ENCODE data around the gene ITPR1.

Gene ITPR1

GRCh38 chr3:4478261-4478660 lies 14.9 kb upstream of the ITPR1 start:
- Histone ChIP-seq H2BK5ac (ENCODE audit: low read depth, low read length, poor library complexity, severe bottlenecking) (no peak overlapping the region), H3K18ac (ENCODE audit: low read depth in 1 of 2, low read length in 2 of 2) (no peak overlapping the region), H3K27ac (ENCODE audit: low read length, poor library complexity, severe bottlenecking) (no peak overlapping the region), H3K79me1 (replicated peaks; ENCODE audit: low read length, poor library complexity, severe bottlenecking) (no peaks in the 10 kb centered on the region), H3K4me2 (ENCODE audit: low read length, poor library complexity, severe bottlenecking) (no peak overlapping the region), H3K4ac (ENCODE audit: low read depth in 1 of 2, low read length in 2 of 2) (no peak overlapping the region), H3K23ac (ENCODE audit: low read length in 2 of 2) (no peak overlapping the region), H2AK5ac (ENCODE audit: low read length, severe bottlenecking) (no peak overlapping the region), H3K4me1 (ENCODE audit: control insufficient read depth, insufficient read depth, low read depth, low read length) (peaks cover 5% of the 10 kb centered on the region), H3K14ac (ENCODE audit: low read length in 2 of 2) (no peak overlapping the region), H2AFZ (ENCODE audit: low read depth, low read length) (no peak overlapping the region), H3K27me3 (ENCODE audit: control insufficient read depth in 1 of 2, insufficient read depth in 1 of 2, low read length in 2 of 2) (peaks cover 12 to 13% of the 10 kb centered on the region in 2 experiments), H3K9ac (ENCODE audit: low read length) (no peak overlapping the region), H3K9me3 (ENCODE audit: control insufficient read depth, low read length) (no peaks in the 10 kb centered on the region), H2BK12ac (ENCODE audit: low read length in 2 of 2) (no peak overlapping the region), H3K36me3 (ENCODE audit: control insufficient read depth in 1 of 2, insufficient read depth in 2 of 2, low read depth in 1 of 2, low read length in 2 of 2) (no peaks in the 10 kb centered on the region), H4K91ac (ENCODE audit: low read length) (no peak overlapping the region), H4K8ac (ENCODE audit: low read length) (no peak overlapping the region), H3K4me3 (ENCODE audit: insufficient read depth in 1 of 2, low read depth in 1 of 2, low read length in 2 of 2) (no peak overlapping the region), H2BK120ac (ENCODE audit: low read depth, low read length) (no peak overlapping the region), H2BK15ac (ENCODE audit: low read depth, poor library complexity, severe bottlenecking) (no peak overlapping the region)
- DNase-seq, result no peak
- WGBS, result 86% methylated on average over 3 of the region's 3 CpGs

GRCh38 chr3:4491855-4492207 lies 1.3 kb upstream of the ITPR1 start:
- Histone ChIP-seq H3K4me2 (ENCODE audit: low read length, poor library complexity, severe bottlenecking) (no peak overlapping the region), H2AFZ (ENCODE audit: low read depth, low read length) (no peak overlapping the region), H2BK5ac (ENCODE audit: low read depth, low read length, poor library complexity, severe bottlenecking) (no peak overlapping the region), H3K4me1 (ENCODE audit: control insufficient read depth, insufficient read depth, low read depth, low read length) (peaks cover 9% of the 10 kb centered on the region), H3K23ac (ENCODE audit: low read length in 2 of 2) (no peak overlapping the region), H2BK120ac (ENCODE audit: low read depth, low read length) (no peak overlapping the region), H3K4me3 (ENCODE audit: insufficient read depth in 1 of 2, low read depth in 1 of 2, low read length in 2 of 2) (peak overlapping the region in 1 of 2 experiments; percentile 90), H4K8ac (ENCODE audit: low read length) (no peak overlapping the region), H2BK15ac (ENCODE audit: low read depth, poor library complexity, severe bottlenecking) (no peak overlapping the region), H3K9ac (ENCODE audit: low read length) (peak overlapping the region; percentile 92), H3K27me3 (ENCODE audit: control insufficient read depth in 1 of 2, insufficient read depth in 1 of 2, low read length in 2 of 2) (peaks cover 0 to 49% of the 10 kb centered on the region in 2 experiments), H3K18ac (ENCODE audit: low read depth in 1 of 2, low read length in 2 of 2) (no peak overlapping the region), H2AK5ac (ENCODE audit: low read length, severe bottlenecking) (peak overlapping the region; percentile 49), H3K9me3 (ENCODE audit: control insufficient read depth, low read length) (no peaks in the 10 kb centered on the region), H3K36me3 (ENCODE audit: control insufficient read depth in 1 of 2, insufficient read depth in 2 of 2, low read depth in 1 of 2, low read length in 2 of 2) (no peaks in the 10 kb centered on the region), H4K91ac (ENCODE audit: low read length) (no peak overlapping the region), H3K14ac (ENCODE audit: low read length in 2 of 2) (no peak overlapping the region), H3K27ac (ENCODE audit: low read length, poor library complexity, severe bottlenecking) (no peak overlapping the region), H3K4ac (ENCODE audit: low read depth in 1 of 2, low read length in 2 of 2) (no peak overlapping the region), H3K79me1 (replicated peaks; ENCODE audit: low read length, poor library complexity, severe bottlenecking) (peaks cover 1% of the 10 kb centered on the region), H2BK12ac (ENCODE audit: low read length in 2 of 2) (no peak overlapping the region)
- no peak for DNase-seq
- 51% methylated on average over 4 of the region's 5 CpGs for WGBS

- H3K27me3 ChIP-seq (ENCODE audit: control insufficient read depth in 1 of 2, insufficient read depth in 1 of 2, low read length in 2 of 2), result peaks cover 0 to 49% of the 10 kb centered on the region in 2 experiments
- no peak overlapping the region for H2BK120ac ChIP-seq (ENCODE audit: low read depth, low read length)
- peaks cover 1% of the 10 kb centered on the region for H3K79me1 ChIP-seq (replicated peaks; ENCODE audit: low read length, poor library complexity, severe bottlenecking)
- H3K9ac ChIP-seq (ENCODE audit: low read length), result peak overlapping the region; percentile 92
- H4K8ac ChIP-seq (ENCODE audit: low read length), result peak overlapping the region; percentile 62
- H3K36me3 ChIP-seq (ENCODE audit: control insufficient read depth in 1 of 2, insufficient read depth in 2 of 2, low read depth in 1 of 2, low read length in 2 of 2), result no peaks in the 10 kb centered on the region
- peak overlapping the region; percentile 67 for H2AFZ ChIP-seq (ENCODE audit: low read depth, low read length)
- H4K91ac ChIP-seq (ENCODE audit: low read length), result no peak overlapping the region
- H3K9me3 ChIP-seq (ENCODE audit: control insufficient read depth, low read length), result no peaks in the 10 kb centered on the region
- peak overlapping the region; percentile 5 for H2BK5ac ChIP-seq (ENCODE audit: low read depth, low read length, poor library complexity, severe bottlenecking)
- peak overlapping the region; percentile 92 for H3K4me2 ChIP-seq (ENCODE audit: low read length, poor library complexity, severe bottlenecking)
- peak; percentile 80 for DNase-seq
- under 1% methylated on average over 41 of the region's 43 CpGs for WGBS
- peak overlapping the region; percentile 61 to 67 for H3K18ac ChIP-seq (ENCODE audit: low read depth in 1 of 2, low read length in 2 of 2)
- H3K4me1 ChIP-seq (ENCODE audit: control insufficient read depth, insufficient read depth, low read depth, low read length), result peaks cover 9% of the 10 kb centered on the region
- peak overlapping the region in 1 of 2 experiments; percentile 18 for H3K14ac ChIP-seq (ENCODE audit: low read length in 2 of 2)
- H3K27ac ChIP-seq (ENCODE audit: low read length, poor library complexity, severe bottlenecking), result peak overlapping the region; percentile 46
- peak overlapping the region in 1 of 2 experiments; percentile 20 for H3K23ac ChIP-seq (ENCODE audit: low read length in 2 of 2)
- H2BK12ac ChIP-seq (ENCODE audit: low read length in 2 of 2), result peak overlapping the region; percentile 32 to 66
- peak overlapping the region; percentile 73 to 90 for H3K4me3 ChIP-seq (ENCODE audit: insufficient read depth in 1 of 2, low read depth in 1 of 2, low read length in 2 of 2)
- H3K4ac ChIP-seq (ENCODE audit: low read depth in 1 of 2, low read length in 2 of 2), result peak overlapping the region in 1 of 2 experiments; percentile 55
- no peak overlapping the region for H2AK5ac ChIP-seq (ENCODE audit: low read length, severe bottlenecking)
- H2BK15ac ChIP-seq (ENCODE audit: low read depth, poor library complexity, severe bottlenecking), result peak overlapping the region; percentile 97
Observed at GRCh38 chr3:4492208-4493013, 737 bp upstream of the ITPR1 start.

GRCh38 chr3:4493941-4494894 lies 1.1 kb downstream of the ITPR1 start:
- H3K9ac ChIP-seq (ENCODE audit: low read length), result peak overlapping the region; percentile 92
- no peak overlapping the region for H2AK5ac ChIP-seq (ENCODE audit: low read length, severe bottlenecking)
- H2BK15ac ChIP-seq (ENCODE audit: low read depth, poor library complexity, severe bottlenecking), result no peak overlapping the region
- no peak overlapping the region for H3K14ac ChIP-seq (ENCODE audit: low read length in 2 of 2)
- peak overlapping the region in 1 of 2 experiments; percentile 90 for H3K4me3 ChIP-seq (ENCODE audit: insufficient read depth in 1 of 2, low read depth in 1 of 2, low read length in 2 of 2)
- no peak overlapping the region for H2BK5ac ChIP-seq (ENCODE audit: low read depth, low read length, poor library complexity, severe bottlenecking)
- no peak overlapping the region for H4K91ac ChIP-seq (ENCODE audit: low read length)
- H3K23ac ChIP-seq (ENCODE audit: low read length in 2 of 2), result no peak overlapping the region
- H2AFZ ChIP-seq (ENCODE audit: low read depth, low read length), result no peak overlapping the region
- peaks cover 0 to 46% of the 10 kb centered on the region in 2 experiments for H3K27me3 ChIP-seq (ENCODE audit: control insufficient read depth in 1 of 2, insufficient read depth in 1 of 2, low read length in 2 of 2)
- no peak overlapping the region for H4K8ac ChIP-seq (ENCODE audit: low read length)
- H2BK120ac ChIP-seq (ENCODE audit: low read depth, low read length), result no peak overlapping the region
- peaks cover 1% of the 10 kb centered on the region for H3K79me1 ChIP-seq (replicated peaks; ENCODE audit: low read length, poor library complexity, severe bottlenecking)
- H3K36me3 ChIP-seq (ENCODE audit: control insufficient read depth in 1 of 2, insufficient read depth in 2 of 2, low read depth in 1 of 2, low read length in 2 of 2), result no peaks in the 10 kb centered on the region
- H3K4me2 ChIP-seq (ENCODE audit: low read length, poor library complexity, severe bottlenecking), result peak overlapping the region; percentile 92
- H3K4me1 ChIP-seq (ENCODE audit: control insufficient read depth, insufficient read depth, low read depth, low read length), result peaks cover 9% of the 10 kb centered on the region
- peak overlapping the region in 1 of 2 experiments; percentile 15 for H2BK12ac ChIP-seq (ENCODE audit: low read length in 2 of 2)
- no peak overlapping the region for H3K18ac ChIP-seq (ENCODE audit: low read depth in 1 of 2, low read length in 2 of 2)
- H3K9me3 ChIP-seq (ENCODE audit: control insufficient read depth, low read length), result no peaks in the 10 kb centered on the region
- no peak overlapping the region for H3K4ac ChIP-seq (ENCODE audit: low read depth in 1 of 2, low read length in 2 of 2)
- H3K27ac ChIP-seq (ENCODE audit: low read length, poor library complexity, severe bottlenecking), result no peak overlapping the region
- peak; percentile 47 for DNase-seq
- WGBS, result 16% methylated on average over 25 of the region's 28 CpGs

All from mesenchymal stem cell (in vitro differentiated cells and primary cell).